C4-2B (cell line): ENCODE data around the gene ACVRL1.

ENCODE experiments used
- ZFX ChIP-seq: fragments of 450-650 bp; IDR thresholded peaks from 2 replicates; pipeline ENCODE4 v1.6.1; 2017
- TF ChIP-seq, protein P1 (sequence below): fragments of 450-650 bp; conservative IDR thresholded peaks from 2 replicates; pipeline ENCODE4 v1.5.1; 2017; ENCODE audit warnings: mild to moderate bottlenecking

DNA sequence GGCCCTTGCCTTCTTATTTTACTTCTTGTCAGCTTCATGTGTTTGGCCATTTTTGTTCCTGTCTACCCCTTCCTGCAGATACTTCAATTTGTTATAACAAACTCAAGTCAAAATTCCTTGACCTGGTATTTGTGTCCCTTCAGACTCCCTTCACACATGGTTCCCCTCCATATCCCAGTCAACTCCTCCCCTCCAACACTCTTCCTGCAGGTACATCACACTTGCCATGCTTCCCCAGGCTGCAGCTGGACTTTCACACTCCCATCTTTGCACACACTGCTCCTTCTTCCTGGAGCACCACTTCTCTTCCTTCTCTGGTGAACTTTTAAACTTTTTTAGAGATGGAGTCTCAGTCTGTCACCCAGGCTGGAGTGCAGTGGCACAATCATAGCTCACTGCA is 39.9 kb upstream of the ACVRL1 start:
- TF ChIP-seq, protein P1, sequence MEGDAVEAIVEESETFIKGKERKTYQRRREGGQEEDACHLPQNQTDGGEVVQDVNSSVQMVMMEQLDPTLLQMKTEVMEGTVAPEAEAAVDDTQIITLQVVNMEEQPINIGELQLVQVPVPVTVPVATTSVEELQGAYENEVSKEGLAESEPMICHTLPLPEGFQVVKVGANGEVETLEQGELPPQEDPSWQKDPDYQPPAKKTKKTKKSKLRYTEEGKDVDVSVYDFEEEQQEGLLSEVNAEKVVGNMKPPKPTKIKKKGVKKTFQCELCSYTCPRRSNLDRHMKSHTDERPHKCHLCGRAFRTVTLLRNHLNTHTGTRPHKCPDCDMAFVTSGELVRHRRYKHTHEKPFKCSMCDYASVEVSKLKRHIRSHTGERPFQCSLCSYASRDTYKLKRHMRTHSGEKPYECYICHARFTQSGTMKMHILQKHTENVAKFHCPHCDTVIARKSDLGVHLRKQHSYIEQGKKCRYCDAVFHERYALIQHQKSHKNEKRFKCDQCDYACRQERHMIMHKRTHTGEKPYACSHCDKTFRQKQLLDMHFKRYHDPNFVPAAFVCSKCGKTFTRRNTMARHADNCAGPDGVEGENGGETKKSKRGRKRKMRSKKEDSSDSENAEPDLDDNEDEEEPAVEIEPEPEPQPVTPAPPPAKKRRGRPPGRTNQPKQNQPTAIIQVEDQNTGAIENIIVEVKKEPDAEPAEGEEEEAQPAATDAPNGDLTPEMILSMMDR, result no peak
- TF ChIP-seq ZFX, result no peak
